Esophagus mucosa (tissue), 1 donor: Measurements from ENCODE around the gene TCFL5. TPM values are rescaled to one million over a fixed set of nuclear protein-coding genes. Genes with fewer than 3 reads are reported as not detected.

Experiments used
- ATAC-seq: fragments of 200-7000 bp; cut with Tn5 transposase; one replicate; pipeline ENCODE4 v1.9.1; 2020
- total RNA-seq: library from RNA; stranded (reverse); gene quantifications from one replicate; pipeline ENCODE4 v1.2.4, GENCODE V29; 2023
- donor health status: DM: yes; HTN: yes; CAD: no.

Gene TCFL5
- 5.0 TPM for total RNA-seq

GRCh38 chr20:62861726-62862336 lies at the start of gene TCFL5:
TCFL5 (minus strand) TSS chr20:62861822; CDS start chr20:62861670, 152 bp downstream.
- ATAC-seq = peak; percentile 99

- no peak for ATAC-seq
Observed at GRCh38 chr20:62910777-62911497, 49.3 kb upstream of the TCFL5 start.

- no peak for ATAC-seq
Observed at GRCh38 chr20:62910217-62910766, 48.7 kb upstream of the TCFL5 start.

GRCh38 chr20:62908971-62909791 lies 47.6 kb upstream of the TCFL5 start:
- ATAC-seq = peak; percentile 33

GRCh38 chr20:62907384-62908317 lies 46.0 kb upstream of the TCFL5 start:
- ATAC-seq = no peak

GRCh38 chr20:62906647-62907375 lies 45.2 kb upstream of the TCFL5 start:
- no peak for ATAC-seq

GRCh38 chr20:62906209-62906608 lies 44.6 kb upstream of the TCFL5 start:
- no peak for ATAC-seq

GRCh38 chr20:62905536-62906117 lies 44.0 kb upstream of the TCFL5 start:
- no peak for ATAC-seq

- ATAC-seq = no peak
Observed at GRCh38 chr20:62902926-62903615, 41.4 kb upstream of the TCFL5 start.

- ATAC-seq = no peak
Observed at GRCh38 chr20:62901891-62902290, 40.3 kb upstream of the TCFL5 start.

GRCh38 chr20:62900692-62901584 lies 39.3 kb upstream of the TCFL5 start:
- peak; percentile 83 for ATAC-seq

- peak; percentile 84 for ATAC-seq
Observed at GRCh38 chr20:62900052-62900691, 38.5 kb upstream of the TCFL5 start.

- ATAC-seq = peak; percentile 32
Observed at GRCh38 chr20:62899633-62900051, 38.0 kb upstream of the TCFL5 start.

- no peak for ATAC-seq
Observed at GRCh38 chr20:62898970-62899632, 37.5 kb upstream of the TCFL5 start.

- peak; percentile 11 for ATAC-seq
Observed at GRCh38 chr20:62898093-62898964, 36.7 kb upstream of the TCFL5 start.

- ATAC-seq = no peak
Observed at GRCh38 chr20:62897666-62898065, 36.0 kb upstream of the TCFL5 start.

- no peak for ATAC-seq
Observed at GRCh38 chr20:62896526-62896925, 34.9 kb upstream of the TCFL5 start.
